ENCODE measurements around the gene SLC35F5.

DNA sequence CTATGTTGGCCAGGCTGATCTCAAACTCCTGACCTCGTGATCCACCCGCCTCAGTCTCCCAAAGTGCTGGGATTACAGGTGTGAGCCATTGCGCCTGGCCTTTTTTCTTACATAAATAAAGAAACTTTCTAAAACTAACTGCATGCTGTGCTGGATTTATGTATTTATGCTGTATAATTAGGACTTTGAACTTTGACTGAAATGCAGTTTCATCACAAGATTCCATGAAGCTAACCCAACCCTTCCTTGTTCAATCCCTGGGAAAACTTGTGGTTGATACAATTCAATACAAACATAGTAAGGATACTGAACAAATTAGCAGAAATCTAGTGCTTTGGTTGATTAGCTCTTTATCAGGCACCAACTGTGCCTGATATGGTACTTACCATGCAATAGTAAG is 20.9 kb upstream of the SLC35F5 start:
- TF ChIP-seq EP300 (IDR thresholded peaks at IDR 0.05; ENCODE audit: borderline replicate concordance) = no peak
- TF ChIP-seq CEBPB (IDR thresholded peaks at IDR 0.05) = no peak

Data from Ishikawa (cell line).